Endothelial cell of hepatic sinusoid (primary cell): ENCODE data around the gene SPTY2D1.

Source experiments
- in situ Hi-C: cut with HindIII; loops from 2 replicates; pipeline ENCODE4 v1.10.0; 2017; ENCODE audit warnings: low sequenced_read_pairs

SPTY2D1 gene

DNA sequence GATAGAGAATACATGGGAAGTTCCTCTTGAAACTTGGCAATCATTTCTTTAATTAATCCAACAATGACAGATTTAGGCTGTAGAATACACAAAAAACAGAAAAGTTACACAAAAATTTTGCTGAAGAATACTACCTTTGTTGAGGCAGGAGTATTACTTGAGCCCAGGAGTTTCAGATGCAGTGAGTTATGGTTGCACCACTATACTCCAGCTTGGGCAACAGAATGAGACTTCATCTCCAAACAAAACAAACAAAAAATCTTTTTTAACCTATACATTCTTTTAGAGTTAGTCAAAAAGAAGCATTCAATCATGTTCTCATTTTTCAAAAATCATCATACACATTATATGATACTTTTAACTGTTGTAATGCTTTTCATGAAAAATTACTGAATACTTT is 67.7 kb downstream of the SPTY2D1 start:
- in situ Hi-C loops: no loop called here

DNA sequence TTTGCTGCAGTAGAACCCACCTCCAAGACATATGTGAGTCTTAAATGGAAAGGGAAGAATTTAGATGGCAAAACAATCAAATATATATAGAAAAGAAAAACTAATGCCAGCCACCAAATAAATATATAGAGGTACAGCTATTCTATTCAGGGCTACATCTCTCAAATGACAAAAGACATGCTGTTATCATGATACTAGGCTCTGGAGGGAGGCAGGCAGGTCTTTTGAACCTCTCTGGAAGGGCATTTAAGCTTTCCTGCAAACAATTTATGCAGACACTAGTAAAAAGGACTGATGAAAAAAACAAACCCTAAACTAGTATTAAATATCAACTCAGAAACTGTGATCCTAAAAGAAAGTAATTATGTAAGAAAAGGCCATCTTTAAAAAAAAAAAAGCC is 70.0 kb downstream of the SPTY2D1 start:
- in situ Hi-C loops: loop anchor here (5.0 kb wide), 1 partner anchor 37 kb away; the partner anchor contains the start of gene TSG101

DNA sequence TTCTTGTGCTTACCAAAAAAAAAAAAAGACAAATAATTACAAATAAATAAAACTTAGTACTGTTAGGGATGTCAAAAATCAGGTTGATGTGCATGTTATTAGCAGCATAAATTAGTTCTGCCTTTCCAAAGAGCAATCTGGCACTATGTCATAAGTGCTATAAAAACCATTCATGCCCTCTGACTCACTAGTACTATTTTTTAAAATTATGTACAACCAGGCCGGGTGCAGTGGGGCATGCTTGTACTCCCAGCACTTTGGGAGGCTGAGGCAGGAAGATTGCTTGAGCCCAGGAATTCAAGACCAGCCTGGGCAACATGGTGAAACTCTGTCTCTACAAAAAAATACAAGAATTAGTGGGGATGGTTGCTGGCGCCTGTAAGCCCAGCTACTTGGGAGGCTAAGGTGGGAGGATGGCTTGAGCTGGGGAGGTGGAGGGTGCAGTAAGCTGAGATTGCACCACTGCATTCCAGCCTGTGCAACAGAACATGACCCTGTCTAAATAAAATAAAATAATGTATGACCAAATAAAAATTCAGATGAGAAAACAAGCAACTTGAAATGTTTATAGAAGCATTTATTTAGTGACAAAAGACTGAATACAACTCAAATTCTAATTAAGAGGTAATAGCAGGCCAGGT is 70.9 kb downstream of the SPTY2D1 start:
- in situ Hi-C loops: loop anchor here (5.0 kb wide), 1 partner anchor 36 kb away; the partner anchor contains the start of gene TSG101
